Measurements from ENCODE around the gene GRHPR. TPM values are rescaled to one million over a fixed set of nuclear protein-coding genes. Genes with fewer than 3 reads are reported as not detected.
"Not testable (repeated sequence)": the region's sequence is repeated elsewhere in the genome, so short reads cannot be mapped to it uniquely, and the experiment has no call there.

GRHPR gene
- total and polyA plus RNA-seq, 2 of the 8 experiments (the other 6 are each of a cell fraction or from before 2014, with no cell fraction given) = 97.0 to 201 TPM

DNA sequence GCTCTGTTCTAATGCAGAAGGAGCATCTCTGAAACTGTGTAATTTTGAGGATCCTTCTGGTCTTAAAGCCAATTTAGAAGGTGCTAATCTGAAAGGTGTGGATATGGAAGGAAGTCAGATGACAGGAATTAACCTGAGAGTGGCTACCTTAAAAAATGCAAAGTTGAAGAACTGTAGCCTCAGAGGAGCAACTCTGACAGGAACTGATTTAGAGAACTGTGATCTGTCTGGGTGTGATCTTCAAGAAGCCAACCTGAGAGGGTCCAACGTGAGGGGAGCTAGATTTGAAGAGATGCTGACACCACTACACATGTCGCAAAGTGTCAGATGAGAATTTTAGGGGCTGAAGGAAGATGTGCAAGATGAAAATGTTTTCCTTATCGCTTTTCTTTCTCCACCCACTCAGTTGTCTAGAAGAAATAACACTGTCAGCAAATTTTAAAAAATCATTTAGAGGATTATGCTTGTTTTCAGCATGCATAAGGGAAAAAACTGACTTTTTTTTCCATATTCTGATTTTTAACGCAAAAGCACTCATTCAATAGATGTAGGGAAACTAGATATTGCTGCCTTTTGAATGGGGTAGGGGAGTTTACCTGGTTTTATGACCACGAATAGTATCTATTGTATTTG, 55.6 kb downstream of the GRHPR start:
- POLR2A ChIA-PET (ENCODE audit: partially characterized antibody); H2BK120ac ChIP-seq (replicated peaks; ENCODE audit: low read depth, low read length); H2BK15ac ChIP-seq (ENCODE audit: low read length); H4K20me1 ChIP-seq (replicated peaks in 1 of 2; ENCODE audit: control insufficient read depth in 1 of 2, insufficient read depth in 2 of 2, low read length in 2 of 2); H3K4me2 ChIP-seq (ENCODE audit: insufficient read depth in 1 of 2, low read depth in 2 of 2, low read length in 2 of 2); H3K9ac ChIP-seq (replicated peaks in 1 of 4; ENCODE audit: extremely low read depth in 1 of 4, low read depth in 3 of 4, low read length in 3 of 4); H3K27ac ChIP-seq (ENCODE audit: low read depth, low read length); H2BK12ac ChIP-seq (ENCODE audit: low read depth, low read length); H3K79me1 ChIP-seq (ENCODE audit: low read depth, low read length); H3K36me3 ChIP-seq (ENCODE audit: control insufficient read depth in 2 of 4, insufficient read depth in 4 of 4, low read length in 3 of 4); H3K27me3 ChIP-seq (replicated peaks in 1 of 4; ENCODE audit: control insufficient read depth in 3 of 4, extremely low read depth in 1 of 4, insufficient read depth in 3 of 4, low read length in 3 of 4); H3K23ac ChIP-seq (ENCODE audit: insufficient read length); H2BK20ac ChIP-seq (ENCODE audit: low read length); FAIRE-seq; H3K4me3 ChIP-seq (ENCODE audit: extremely low read depth in 1 of 4, insufficient read depth in 2 of 4, low read depth in 3 of 4, low read length in 4 of 4); H3K56ac ChIP-seq (replicated peaks; ENCODE audit: insufficient read length, low read depth, low read length); H4K91ac ChIP-seq (replicated peaks; ENCODE audit: insufficient read length, low read length); H3K4ac ChIP-seq (replicated peaks; ENCODE audit: insufficient read length, low read depth, low read length); H2AFZ ChIP-seq (ENCODE audit: low read length); DNase-seq (ENCODE audit: low read depth in 1 of 2, low spot score in 2 of 2); H4K5ac ChIP-seq (ENCODE audit: insufficient read length, low read depth, low read length); H4K8ac ChIP-seq (ENCODE audit: extremely low read depth, insufficient read depth, low read length); H2BK5ac ChIP-seq (ENCODE audit: low read depth, low read length); H3K14ac ChIP-seq (ENCODE audit: insufficient read length); H3K18ac ChIP-seq (ENCODE audit: extremely low read depth, low read length); CTCF ChIA-PET (ENCODE audit: partially characterized antibody); H3K79me2 ChIP-seq (ENCODE audit: control insufficient read depth in 1 of 2, insufficient read depth in 2 of 2, low read length in 2 of 2); H3K23me2 ChIP-seq (ENCODE audit: low read depth, low read length); H3K4me1 ChIP-seq (replicated peaks in 1 of 4; ENCODE audit: control insufficient read depth in 3 of 4, insufficient read depth in 4 of 4, low read length in 3 of 4); H2AK5ac ChIP-seq (ENCODE audit: low read depth, low read length): not testable (repeated sequence)
- WGBS, 2 experiments (ENCODE audit: extremely low coverage in 1 of 2, insufficient coverage in 1 of 2, insufficient read length in 1 of 2, insufficient replicate concordance in 2 of 2, low coverage in 1 of 2, low lambda C conversion rate in 2 of 2, missing lambda C conversion rate in 1 of 2) = 88% methylated on average over 5 of the region's 5 CpGs; no CpG with 5 or more reads in 1 of the 2 experiments
- H3K9me3 ChIP-seq (ENCODE audit: insufficient read depth in 2 of 2, low read depth in 1 of 2, low read length in 1 of 2) = peaks cover 13 to 15% of the 10 kb centered on the region in 2 experiments; a peak in 3 of 4 replicates
- TF ChIP-seq MAFK (IDR thresholded peaks at IDR 0.05; ENCODE audit: low read depth, low read length) = peak; percentile 59; the same call in 1 of the 2 replicates

Measured in H1 (cell line).